VCaP (cell line): Measurements from ENCODE around the gene TOGARAM1.

Source experiments
- H3K27ac ChIP-seq: fragments of 450-650 bp; 2 replicates; pipeline ENCODE4 v1.5.1; 2017
- CTCF ChIP-seq: fragments of 450-650 bp; conservative IDR thresholded peaks from 2 replicates; pipeline ENCODE4 v1.5.1; 2017; ENCODE audit warnings: mild to moderate bottlenecking, moderate library complexity

The TOGARAM1 gene

GRCh38 chr14:45039390-45039789 lies 77.4 kb downstream of the TOGARAM1 start:
- H3K27ac ChIP-seq, result no peak overlapping the region
- TF ChIP-seq CTCF, result no peak

- H3K27ac ChIP-seq, result no peak overlapping the region
- no peak for TF ChIP-seq CTCF
Observed at GRCh38 chr14:45041641-45042040, 79.7 kb downstream of the TOGARAM1 start.

GRCh38 chr14:45044638-45045037 lies 82.6 kb downstream of the TOGARAM1 start:
- no peak overlapping the region for H3K27ac ChIP-seq
- no peak for TF ChIP-seq CTCF

GRCh38 chr14:45048385-45048784 lies 86.4 kb downstream of the TOGARAM1 start:
- TF ChIP-seq CTCF, result no peak
- no peak overlapping the region for H3K27ac ChIP-seq

GRCh38 chr14:45051180-45051579 lies 89.2 kb downstream of the TOGARAM1 start:
- TF ChIP-seq CTCF, result no peak
- H3K27ac ChIP-seq, result no peak overlapping the region

- H3K27ac ChIP-seq, result no peak overlapping the region
- TF ChIP-seq CTCF, result no peak
Observed at GRCh38 chr14:45051896-45052295, 89.9 kb downstream of the TOGARAM1 start.

GRCh38 chr14:45057349-45057748 lies 95.4 kb downstream of the TOGARAM1 start:
- H3K27ac ChIP-seq, result no peak overlapping the region
- no peak for TF ChIP-seq CTCF

- no peak for TF ChIP-seq CTCF
- H3K27ac ChIP-seq, result no peak overlapping the region
Observed at GRCh38 chr14:45057881-45058364, 95.9 kb downstream of the TOGARAM1 start.
